NCI-H510A treated with DMSO at 0.1 percent for 48 hours (cell line): ENCODE data around the gene ZBTB5.

ENCODE experiments used
- DNase-seq: peaks from one replicate; lab custom pipeline; 2025; lab: John Stamatoyannopoulos, UW

The ZBTB5 gene

GRCh38 chr9:37424204-37424685, 41.0 kb downstream of the ZBTB5 start:
- DNase-seq, result no peak

GRCh38 chr9:37423508-37423907, 41.7 kb downstream of the ZBTB5 start:
- no peak for DNase-seq

- DNase-seq, result peak; percentile 14
Observed at GRCh38 chr9:37422289-37423104, 42.8 kb downstream of the ZBTB5 start, which contains the start of gene GRHPR. Gene GRHPR, plus strand, starts transcription at chr9:37422696. Its CDS starts 55 bp downstream, at chr9:37422751.

- DNase-seq, result peak; percentile 6
Observed at GRCh38 chr9:37421914-37422288, 43.3 kb downstream of the ZBTB5 start.

- no peak for DNase-seq
Observed at GRCh38 chr9:37420271-37421215, 44.7 kb downstream of the ZBTB5 start.

- no peak for DNase-seq
Observed at GRCh38 chr9:37419204-37419603, 46.0 kb downstream of the ZBTB5 start.

- no peak for DNase-seq
Observed at GRCh38 chr9:37417857-37418618, 47.2 kb downstream of the ZBTB5 start.

- no peak for DNase-seq
Observed at GRCh38 chr9:37417252-37417803, 47.9 kb downstream of the ZBTB5 start.

- DNase-seq, result peak; percentile 43
Observed at GRCh38 chr9:37415011-37415719, 50.1 kb downstream of the ZBTB5 start.

- DNase-seq, result no peak
Observed at GRCh38 chr9:37414503-37414943, 50.7 kb downstream of the ZBTB5 start.

GRCh38 chr9:37413311-37413710, 51.9 kb downstream of the ZBTB5 start:
- DNase-seq, result no peak

- DNase-seq, result no peak
Observed at GRCh38 chr9:37412431-37413151, 52.7 kb downstream of the ZBTB5 start.

GRCh38 chr9:37410969-37411785, 54.1 kb downstream of the ZBTB5 start:
- DNase-seq, result no peak

GRCh38 chr9:37410354-37410861, 54.8 kb downstream of the ZBTB5 start:
- no peak for DNase-seq

- no peak for DNase-seq
Observed at GRCh38 chr9:37408933-37409710, 56.1 kb downstream of the ZBTB5 start.

GRCh38 chr9:37407468-37407867, 57.8 kb downstream of the ZBTB5 start:
- no peak for DNase-seq

- DNase-seq, result no peak
Observed at GRCh38 chr9:37406603-37407401, 58.4 kb downstream of the ZBTB5 start.
